ENCODE measurements around the gene PDX1.

PDX1 gene

GRCh38 chr13:27915301-27916207, 4.2 kb upstream of the PDX1 start:
- H3K27me3 ChIP-seq (ENCODE audit: insufficient read depth, poor library complexity, severe bottlenecking): peaks cover 64% of the 10 kb centered on the region
- TF ChIP-seq SPI1 (IDR thresholded peaks at IDR 0.05; ENCODE audit: borderline replicate concordance, low read depth): no peak
- no peak for TF ChIP-seq GABPA (IDR thresholded peaks at IDR 0.05; ENCODE audit: low read depth)
- TF ChIP-seq POLR2AphosphoS5 (IDR thresholded peaks at IDR 0.05; ENCODE audit: low read depth): no peak
- TF ChIP-seq CTCF (IDR thresholded peaks at IDR 0.05; ENCODE audit: insufficient read depth, low read length): no peak
- no peak for TF ChIP-seq REST (IDR thresholded peaks at IDR 0.05; ENCODE audit: insufficient replicate concordance, low read depth)
- no peak for DNase-seq (ENCODE audit: low read depth in 1 of 2, low spot score in 1 of 2)
- no peak overlapping the region for H3K4me3 ChIP-seq (replicated peaks; ENCODE audit: insufficient read depth, low read length)
- H3K27ac ChIP-seq (replicated peaks): no peak overlapping the region

GRCh38 chr13:27917121-27917947, 2.5 kb upstream of the PDX1 start:
- peaks cover 76% of the 10 kb centered on the region for H3K27me3 ChIP-seq (ENCODE audit: insufficient read depth, poor library complexity, severe bottlenecking)
- no peak for TF ChIP-seq CTCF (IDR thresholded peaks at IDR 0.05; ENCODE audit: insufficient read depth, low read length)
- TF ChIP-seq REST (IDR thresholded peaks at IDR 0.05; ENCODE audit: insufficient replicate concordance, low read depth): no peak
- no peak for TF ChIP-seq GABPA (IDR thresholded peaks at IDR 0.05; ENCODE audit: low read depth)
- TF ChIP-seq POLR2AphosphoS5 (IDR thresholded peaks at IDR 0.05; ENCODE audit: low read depth): no peak
- TF ChIP-seq SPI1 (IDR thresholded peaks at IDR 0.05; ENCODE audit: borderline replicate concordance, low read depth): no peak
- DNase-seq (ENCODE audit: low read depth in 1 of 2, low spot score in 1 of 2): no peak

GRCh38 chr13:27918041-27918917, 1.5 kb upstream of the PDX1 start:
- TF ChIP-seq REST (IDR thresholded peaks at IDR 0.05; ENCODE audit: insufficient replicate concordance, low read depth): no peak
- TF ChIP-seq SPI1 (IDR thresholded peaks at IDR 0.05; ENCODE audit: borderline replicate concordance, low read depth): no peak
- TF ChIP-seq GABPA (IDR thresholded peaks at IDR 0.05; ENCODE audit: low read depth): no peak
- no peak for TF ChIP-seq POLR2AphosphoS5 (IDR thresholded peaks at IDR 0.05; ENCODE audit: low read depth)
- TF ChIP-seq CTCF (IDR thresholded peaks at IDR 0.05; ENCODE audit: insufficient read depth, low read length): no peak
- H3K27ac ChIP-seq (replicated peaks): no peak overlapping the region
- peaks cover 86% of the 10 kb centered on the region for H3K27me3 ChIP-seq (ENCODE audit: insufficient read depth, poor library complexity, severe bottlenecking)
- H3K4me3 ChIP-seq (replicated peaks; ENCODE audit: insufficient read depth, low read length): no peak overlapping the region
- no peak for DNase-seq (ENCODE audit: low read depth in 1 of 2, low spot score in 1 of 2)

More at GRCh38 chr13:27917121-27917947, 2.5 kb upstream of the PDX1 start:
- Histone ChIP-seq H3K4me3 (replicated peaks; ENCODE audit: insufficient read depth, low read length) (no peak overlapping the region), H3K27ac (replicated peaks) (no peak overlapping the region)

Measured in HL-60 (cell line).